ENCODE data around the gene CDK5RAP1. TPM values are rescaled to one million over a fixed set of nuclear protein-coding genes. Genes with fewer than 3 reads are reported as not detected.

Gene CDK5RAP1
- total RNA-seq, 2 donors from 2014 or later = 37.1 to 59.6 TPM

DNA sequence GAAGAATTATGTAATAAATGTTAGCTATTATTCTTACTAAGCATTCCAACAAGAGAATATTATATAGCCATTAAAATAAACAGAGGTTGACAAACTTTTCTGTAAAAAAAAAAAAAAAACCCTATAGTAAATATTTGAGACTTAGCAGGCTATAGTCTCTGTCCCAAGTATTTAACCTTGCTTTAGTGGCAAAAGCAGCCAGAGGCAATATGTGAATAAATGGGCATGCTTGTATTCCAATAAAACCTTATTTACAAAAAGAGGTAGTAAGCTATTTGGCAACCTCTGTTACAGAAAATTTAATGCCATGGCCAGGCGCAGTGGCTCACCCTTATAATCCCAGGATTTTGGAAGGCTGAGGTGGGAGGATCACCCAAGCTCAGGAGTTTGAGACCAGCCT is 14.6 kb downstream of the CDK5RAP1 start:
- no peak overlapping the region for H3K27ac Mint-ChIP-seq
- no peak for ATAC-seq
- no peak overlapping the region for H3K4me3 Mint-ChIP-seq
- no peak for DNase-seq (ENCODE audit: low spot score)
- H3K4me1 Mint-ChIP-seq (ENCODE audit: low read depth in 2 of 2) = no peaks in the 10 kb centered on the region
- H3K9me3 Mint-ChIP-seq = no peaks in the 10 kb centered on the region
- no peaks in the 10 kb centered on the region for H3K27me3 Mint-ChIP-seq
- H3K36me3 Mint-ChIP-seq = peaks cover 10% of the 10 kb centered on the region

DNA sequence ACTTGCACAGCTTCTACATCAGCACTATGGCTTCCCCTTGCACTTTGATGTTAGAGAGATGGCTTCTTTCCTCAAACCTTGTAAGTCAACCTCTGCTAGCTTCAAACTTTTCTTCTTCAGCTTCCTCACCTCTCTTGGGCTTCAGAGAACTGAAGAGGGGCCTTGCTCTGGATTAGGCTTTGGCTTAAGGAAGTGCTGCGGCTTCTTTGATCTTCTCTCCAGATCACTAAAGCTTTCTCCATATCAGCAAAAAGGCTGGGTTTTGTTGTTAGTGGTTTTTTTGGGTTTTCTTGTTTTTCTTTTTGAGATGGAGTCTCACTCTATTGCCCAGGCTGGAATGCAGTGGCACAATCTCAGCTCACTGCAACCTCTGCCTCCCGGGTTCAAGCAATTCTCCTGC is 24.0 kb downstream of the CDK5RAP1 start:
- ATAC-seq = no peak
- no peak overlapping the region for H3K4me3 Mint-ChIP-seq
- H3K36me3 Mint-ChIP-seq = peaks cover 19% of the 10 kb centered on the region

DNA sequence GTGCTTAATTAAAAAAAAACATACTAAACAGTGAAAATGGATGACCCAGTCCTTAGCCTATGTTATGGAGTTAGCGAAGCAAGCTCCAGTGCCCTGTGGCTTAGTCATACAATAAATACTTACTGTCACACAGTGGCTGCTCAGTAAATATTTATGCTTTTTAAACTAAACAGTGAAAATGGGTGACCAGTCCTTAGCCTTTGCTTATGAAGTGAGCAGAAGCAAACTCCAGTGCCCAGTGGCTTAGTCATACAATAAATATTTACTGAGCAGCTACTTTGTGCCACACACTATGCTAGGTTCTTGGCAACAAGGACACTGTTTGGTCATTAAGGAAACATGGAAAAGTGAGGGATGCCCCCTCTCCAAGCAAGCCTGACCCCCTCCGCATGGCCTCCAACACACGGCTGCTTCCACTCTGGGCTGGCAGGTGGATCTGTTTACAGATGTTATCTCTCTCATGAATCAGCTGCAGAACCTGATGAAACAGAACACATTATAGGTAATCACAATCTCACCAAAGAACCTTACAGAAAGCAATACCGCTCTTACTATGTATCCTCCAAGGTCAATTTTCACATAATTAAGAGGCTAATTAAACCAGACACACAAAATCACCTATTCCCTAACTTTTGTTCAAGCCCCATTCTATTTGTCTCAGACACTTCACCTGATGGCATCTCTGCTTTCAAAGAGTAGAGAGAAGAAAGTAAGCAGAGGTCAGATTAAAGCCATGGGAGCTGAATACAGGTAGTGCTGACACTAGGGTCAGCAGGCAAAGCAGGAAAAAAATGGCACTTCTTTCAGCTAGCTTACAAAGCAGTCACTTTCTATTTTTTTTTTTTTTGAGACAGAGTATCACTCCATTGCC is 27.3 kb downstream of the CDK5RAP1 start:
- Mint-ChIP-seq H3K4me1 (ENCODE audit: low read depth in 2 of 2) (peaks cover 30 to 35% of the 10 kb centered on the region in 2 donors), H3K36me3 (peaks cover 21% of the 10 kb centered on the region), H3K4me3 (no peak overlapping the region), H3K27me3 (no peaks in the 10 kb centered on the region), H3K9me3 (no peaks in the 10 kb centered on the region), H3K27ac (peak overlapping the region in 1 of 2 donors; percentile 86)
- no peak for ATAC-seq
- DNase-seq (ENCODE audit: low spot score) = no peak

More for the DNA sequence above, 24.0 kb downstream of the CDK5RAP1 start:
- DNase-seq (ENCODE audit: low spot score) = no peak
- no peak overlapping the region for H3K27ac Mint-ChIP-seq
- H3K9me3 Mint-ChIP-seq = no peaks in the 10 kb centered on the region
- peaks cover 9 to 13% of the 10 kb centered on the region in 2 donors for H3K4me1 Mint-ChIP-seq (ENCODE audit: low read depth in 2 of 2)
- no peaks in the 10 kb centered on the region for H3K27me3 Mint-ChIP-seq

DNA sequence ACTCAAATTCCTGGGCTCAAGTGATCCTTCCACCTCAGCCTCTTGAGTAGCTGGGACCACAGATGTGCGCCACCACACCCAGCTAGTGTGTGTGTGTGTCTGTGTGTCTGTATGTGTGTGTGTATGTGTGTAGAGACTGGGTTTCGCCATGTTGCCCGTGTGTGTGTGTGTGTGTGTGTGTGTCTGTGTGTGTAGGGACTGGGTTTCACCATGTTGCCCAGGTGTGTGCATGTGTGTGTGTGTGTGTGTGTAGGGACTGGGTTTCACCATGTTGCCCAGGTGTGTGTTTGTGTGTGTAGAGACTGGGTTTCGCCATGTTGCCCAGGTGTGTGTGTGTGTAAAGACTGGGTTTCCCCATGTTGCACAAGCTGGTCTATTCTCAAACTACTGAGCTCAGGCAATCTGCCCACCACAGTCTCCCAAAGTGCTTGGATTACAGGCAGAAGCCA is 28.3 kb downstream of the CDK5RAP1 start:
- Mint-ChIP-seq H3K9me3 (no peaks in the 10 kb centered on the region), H3K27me3 (no peaks in the 10 kb centered on the region), H3K4me3 (peak overlapping the region; percentile 72), H3K36me3 (peaks cover 14% of the 10 kb centered on the region), H3K27ac (peak overlapping the region; percentile 82 to 86), H3K4me1 (ENCODE audit: low read depth in 2 of 2) (peaks cover 30 to 35% of the 10 kb centered on the region in 2 donors)
- ATAC-seq = no peak
- DNase-seq (ENCODE audit: low spot score) = no peak

DNA sequence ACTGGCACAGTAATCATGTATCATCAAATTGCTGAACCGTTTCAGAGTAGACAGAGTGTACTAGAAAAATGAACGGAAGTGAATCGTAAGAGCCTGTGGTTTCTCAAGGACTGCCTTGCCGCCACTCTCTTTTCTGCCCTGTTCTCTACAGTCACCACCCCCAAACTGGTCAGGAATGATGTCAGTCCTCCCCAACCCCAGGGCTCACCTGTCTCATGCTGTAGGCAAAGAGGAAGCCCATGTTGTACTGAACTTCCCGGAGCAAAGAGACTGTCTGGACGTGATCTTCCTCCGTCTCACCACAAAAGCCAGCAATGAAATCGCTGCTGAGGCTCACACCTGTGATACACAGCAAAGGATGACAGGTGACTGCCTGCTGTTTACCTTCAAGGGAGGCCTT is 31.0 kb downstream of the CDK5RAP1 start:
- H3K9me3 Mint-ChIP-seq = no peaks in the 10 kb centered on the region
- DNase-seq (ENCODE audit: low spot score) (no peak), ATAC-seq (peak; percentile 56 to 78)
- peak overlapping the region; percentile 71 for H3K4me3 Mint-ChIP-seq
- no peaks in the 10 kb centered on the region for H3K27me3 Mint-ChIP-seq
- peaks cover 21% of the 10 kb centered on the region for H3K36me3 Mint-ChIP-seq
- peak overlapping the region; percentile 82 to 86 for H3K27ac Mint-ChIP-seq
- H3K4me1 Mint-ChIP-seq (ENCODE audit: low read depth in 2 of 2) = peaks cover 30 to 35% of the 10 kb centered on the region in 2 donors

DNA sequence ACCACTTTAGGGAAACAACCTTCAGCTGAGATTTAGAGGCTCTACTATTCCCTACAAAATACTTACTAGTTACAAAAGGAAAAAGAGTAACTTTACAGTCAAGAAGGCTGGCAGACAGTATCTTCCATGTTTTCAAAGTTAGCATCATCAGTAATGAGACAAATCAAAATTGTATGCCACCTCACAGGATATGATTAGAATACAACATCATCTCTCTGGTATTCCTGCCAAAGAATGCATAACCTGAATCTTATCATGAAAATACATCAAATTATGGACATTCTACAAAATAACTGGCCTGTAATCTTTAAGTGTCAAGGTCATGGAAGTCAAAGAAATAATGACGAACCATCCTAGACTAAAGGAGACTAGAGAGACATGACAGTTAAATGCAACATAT is 38.4 kb downstream of the CDK5RAP1 start:
- Mint-ChIP-seq H3K4me1 (ENCODE audit: low read depth in 2 of 2) (no peaks in the 10 kb centered on the region), H3K36me3 (peaks cover 33% of the 10 kb centered on the region)
- no peak for ATAC-seq

DNA sequence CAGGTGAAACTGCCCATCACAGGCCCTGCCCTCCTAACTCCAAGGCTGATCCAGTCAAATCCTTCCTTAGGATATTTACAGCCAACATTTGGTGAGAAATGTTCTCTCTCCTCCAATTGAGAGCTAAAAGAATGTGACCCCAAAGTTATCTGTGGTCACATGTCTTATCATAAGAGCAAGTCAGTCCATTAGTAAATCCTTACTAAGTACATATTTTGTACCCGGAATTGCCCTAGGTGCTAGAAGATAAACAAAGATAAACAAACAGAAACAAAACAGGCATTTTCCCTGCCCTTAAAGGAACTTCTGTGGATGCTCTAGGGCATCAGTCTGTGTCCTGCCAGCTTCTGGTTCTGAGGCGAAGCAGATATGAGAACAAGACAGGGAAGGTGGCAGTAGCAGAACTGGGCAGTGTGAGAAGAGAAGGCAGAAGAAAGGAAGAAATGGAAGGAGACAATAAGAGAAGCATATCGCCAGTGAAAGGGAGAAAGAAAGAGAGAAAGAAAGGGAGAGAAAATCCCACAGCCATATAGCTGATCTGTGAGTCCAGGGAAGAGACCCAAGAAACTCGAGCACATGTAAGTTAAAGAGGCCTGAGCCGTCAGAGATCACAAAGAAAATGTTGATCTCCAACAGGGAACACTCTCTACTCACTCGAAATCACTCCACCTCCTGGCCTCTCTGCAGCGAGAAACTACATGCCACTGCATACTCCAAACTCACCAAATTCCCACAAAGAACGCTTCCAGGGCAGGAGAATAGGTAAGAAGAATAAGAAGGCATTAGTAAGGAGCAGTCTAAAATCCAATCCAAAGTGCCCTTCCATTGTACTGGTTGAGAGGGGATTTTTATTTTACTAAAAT is 41.7 kb downstream of the CDK5RAP1 start:
- H3K4me3 Mint-ChIP-seq = no peak overlapping the region

More for the DNA sequence above, 38.4 kb downstream of the CDK5RAP1 start:
- H3K9me3 Mint-ChIP-seq = no peaks in the 10 kb centered on the region
- no peak overlapping the region for H3K27ac Mint-ChIP-seq
- H3K4me3 Mint-ChIP-seq = no peak overlapping the region
- no peak for DNase-seq (ENCODE audit: low spot score)
- no peaks in the 10 kb centered on the region for H3K27me3 Mint-ChIP-seq

DNA sequence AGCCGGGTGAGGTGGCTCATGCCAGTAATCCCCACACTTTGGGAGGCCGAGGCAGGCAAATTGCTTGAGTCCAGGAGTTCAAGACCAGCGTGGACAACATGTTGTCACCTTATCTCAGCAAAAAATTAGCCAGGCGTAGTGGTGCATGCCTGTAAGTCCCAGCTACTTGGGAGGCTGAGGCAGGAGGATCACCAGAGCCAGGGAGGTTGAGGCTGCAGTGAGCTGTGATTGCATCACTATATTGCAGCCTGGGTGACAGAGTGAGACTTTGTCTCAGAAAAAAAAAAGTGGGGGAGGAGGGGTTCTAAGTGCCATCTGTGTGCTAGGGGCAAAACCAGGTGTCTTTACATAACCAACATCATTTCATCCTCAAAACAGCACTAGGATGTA is 48.3 kb downstream of the CDK5RAP1 start:
- H3K27ac Mint-ChIP-seq = no peak overlapping the region
- H3K36me3 Mint-ChIP-seq = no peaks in the 10 kb centered on the region
- H3K9me3 Mint-ChIP-seq = no peaks in the 10 kb centered on the region
- no peaks in the 10 kb centered on the region for H3K27me3 Mint-ChIP-seq
- ATAC-seq (no peak), DNase-seq (ENCODE audit: low spot score) (no peak)
- peaks cover 0 to 7% of the 10 kb centered on the region in 2 donors for H3K4me1 Mint-ChIP-seq (ENCODE audit: low read depth in 2 of 2)
- no peak overlapping the region for H3K4me3 Mint-ChIP-seq

More for the DNA sequence above, 41.7 kb downstream of the CDK5RAP1 start:
- Mint-ChIP-seq H3K27me3 (no peaks in the 10 kb centered on the region), H3K9me3 (no peaks in the 10 kb centered on the region), H3K36me3 (peaks cover 26% of the 10 kb centered on the region), H3K4me1 (ENCODE audit: low read depth in 2 of 2) (no peaks in the 10 kb centered on the region), H3K27ac (peak overlapping the region in 1 of 2 donors; percentile 36)
- DNase-seq (ENCODE audit: low spot score) (no peak), ATAC-seq (no peak)

DNA sequence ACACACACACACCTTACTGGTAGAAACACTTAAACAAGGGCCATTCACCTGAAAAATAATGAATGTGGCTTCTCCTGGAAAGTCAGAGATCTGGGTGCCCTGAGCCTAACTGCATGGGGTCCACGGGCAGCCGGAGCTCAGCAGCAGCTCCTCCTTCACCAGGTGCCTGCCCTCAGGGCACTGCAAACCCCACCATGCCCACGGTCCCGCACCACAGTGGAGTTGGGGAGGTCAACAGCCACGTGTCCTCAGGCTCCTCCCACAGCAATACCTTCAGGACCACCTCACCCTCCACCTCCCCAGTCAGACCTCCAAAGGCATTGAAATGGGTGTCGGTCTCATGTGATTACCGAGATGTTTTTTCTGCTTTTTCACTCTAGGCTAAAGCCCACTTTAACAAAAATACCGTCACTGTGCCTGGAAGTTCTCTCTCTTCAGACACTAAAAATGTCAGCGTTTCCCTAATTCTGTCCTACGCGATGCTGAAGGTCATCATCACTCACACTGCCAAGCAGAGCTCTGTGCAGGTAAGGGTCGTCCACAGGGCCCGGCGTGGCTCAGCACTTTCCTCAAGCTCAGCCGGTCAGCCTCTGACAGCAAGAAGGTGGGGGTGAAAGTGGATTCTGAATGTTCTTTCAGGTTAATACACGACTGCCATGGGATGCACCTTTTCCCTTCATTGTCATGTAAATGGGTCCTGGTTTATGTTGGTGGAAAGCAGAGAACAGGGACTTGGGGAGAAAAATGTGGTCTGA is 48.9 kb downstream of the CDK5RAP1 start:
- DNase-seq (ENCODE audit: low spot score) (no peak), ATAC-seq (no peak)
- H3K27me3 Mint-ChIP-seq = no peaks in the 10 kb centered on the region
- no peaks in the 10 kb centered on the region for H3K36me3 Mint-ChIP-seq
- peaks cover 0 to 7% of the 10 kb centered on the region in 2 donors for H3K4me1 Mint-ChIP-seq (ENCODE audit: low read depth in 2 of 2)
- H3K4me3 Mint-ChIP-seq = no peak overlapping the region
- no peaks in the 10 kb centered on the region for H3K9me3 Mint-ChIP-seq
- no peak overlapping the region for H3K27ac Mint-ChIP-seq

DNA sequence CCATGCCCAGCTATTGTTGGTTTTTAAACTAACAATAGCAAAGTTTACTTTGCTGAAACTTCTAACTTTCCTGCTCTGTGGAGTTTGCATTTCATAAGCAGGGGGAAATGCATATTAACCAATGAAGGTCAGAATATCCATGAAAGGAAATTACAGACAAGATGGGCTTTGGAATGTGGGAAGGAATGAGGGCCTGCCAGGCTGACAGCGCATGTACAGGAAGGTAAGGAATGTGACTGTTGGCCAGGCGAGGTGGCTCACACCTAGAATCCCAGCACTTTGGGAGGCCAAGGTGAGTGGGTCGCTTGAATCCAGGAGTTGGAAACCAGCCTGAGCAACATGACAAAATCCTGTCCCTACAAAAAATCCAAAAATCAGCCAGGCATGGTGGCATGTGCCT is 49.6 kb downstream of the CDK5RAP1 start:
- Mint-ChIP-seq H3K36me3 (no peaks in the 10 kb centered on the region), H3K27ac (peak overlapping the region in 1 of 2 donors; percentile 63), H3K4me3 (no peak overlapping the region), H3K4me1 (ENCODE audit: low read depth in 2 of 2) (peaks cover 0 to 7% of the 10 kb centered on the region in 2 donors), H3K9me3 (no peaks in the 10 kb centered on the region), H3K27me3 (no peaks in the 10 kb centered on the region)
- DNase-seq (ENCODE audit: low spot score) (no peak), ATAC-seq (no peak)

DNA sequence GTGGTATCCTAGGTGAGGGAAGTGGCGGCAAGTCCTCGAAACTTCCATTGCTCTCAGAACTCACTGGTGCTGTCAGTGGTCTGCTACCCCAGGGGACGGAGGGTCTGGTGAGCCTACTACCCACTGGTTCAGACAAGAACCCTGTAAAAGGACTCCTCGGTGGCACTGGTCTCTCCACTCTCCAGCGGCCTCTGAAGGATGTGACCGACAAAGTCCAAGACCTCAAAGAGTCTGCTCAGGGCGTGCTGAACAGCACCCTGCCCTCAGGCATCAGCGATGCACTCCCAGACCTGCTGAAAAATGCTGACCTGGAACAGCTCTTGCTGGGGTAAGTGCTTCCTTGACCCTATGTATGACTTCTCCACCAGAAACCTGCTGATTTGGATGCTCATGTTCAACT is 51.8 kb downstream of the CDK5RAP1 start:
- ATAC-seq (no peak), DNase-seq (ENCODE audit: low spot score) (no peak)
- Mint-ChIP-seq H3K4me1 (ENCODE audit: low read depth in 2 of 2) (peaks cover 0 to 7% of the 10 kb centered on the region in 2 donors), H3K36me3 (no peaks in the 10 kb centered on the region), H3K27me3 (no peaks in the 10 kb centered on the region), H3K4me3 (no peak overlapping the region), H3K9me3 (no peaks in the 10 kb centered on the region), H3K27ac (no peak overlapping the region)

DNA sequence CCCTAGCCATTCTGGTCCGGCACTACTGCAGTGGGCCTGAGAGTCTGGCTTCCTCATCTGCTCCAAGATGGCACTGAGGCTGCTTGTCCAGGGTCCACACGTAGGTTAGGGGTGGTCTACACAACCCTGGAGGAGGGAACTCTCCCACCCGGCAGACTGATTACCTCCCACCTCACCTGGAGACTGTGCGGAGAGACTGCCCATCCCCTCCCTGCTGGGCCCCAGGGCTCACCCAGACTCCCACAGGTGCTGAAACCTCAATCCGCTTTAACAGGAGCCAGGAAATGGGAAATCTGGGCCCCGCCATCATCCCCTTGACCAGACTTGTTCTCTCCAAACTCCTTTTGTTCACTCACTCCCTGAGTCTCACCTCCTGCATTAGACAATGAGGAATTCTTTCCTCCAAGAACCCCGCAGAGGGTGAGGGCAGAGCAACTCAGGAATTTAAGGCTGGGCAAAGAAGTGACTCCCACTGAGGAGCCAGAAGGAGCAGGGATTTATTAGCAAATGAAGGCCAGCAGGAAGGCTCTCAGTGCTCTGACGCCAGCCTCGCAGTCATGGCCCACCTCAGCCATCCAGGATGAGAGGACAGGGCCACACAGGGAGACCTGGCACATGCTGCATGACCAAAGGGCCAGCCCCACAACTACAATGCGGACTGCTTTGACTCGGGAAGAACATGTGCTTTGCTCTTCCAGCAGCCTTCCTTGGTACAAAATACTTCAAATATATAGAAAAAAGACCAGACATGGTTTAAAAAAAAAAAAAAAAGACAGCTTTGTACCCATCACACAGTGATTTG is 53.0 kb downstream of the CDK5RAP1 start:
- H3K4me1 Mint-ChIP-seq (ENCODE audit: low read depth in 2 of 2) = peaks cover 0 to 7% of the 10 kb centered on the region in 2 donors
- no peaks in the 10 kb centered on the region for H3K36me3 Mint-ChIP-seq
- no peaks in the 10 kb centered on the region for H3K9me3 Mint-ChIP-seq
- H3K27ac Mint-ChIP-seq = no peak overlapping the region
- ATAC-seq = no peak
- H3K4me3 Mint-ChIP-seq = no peak overlapping the region
- no peak for DNase-seq (ENCODE audit: low spot score)
- H3K27me3 Mint-ChIP-seq = no peaks in the 10 kb centered on the region

DNA sequence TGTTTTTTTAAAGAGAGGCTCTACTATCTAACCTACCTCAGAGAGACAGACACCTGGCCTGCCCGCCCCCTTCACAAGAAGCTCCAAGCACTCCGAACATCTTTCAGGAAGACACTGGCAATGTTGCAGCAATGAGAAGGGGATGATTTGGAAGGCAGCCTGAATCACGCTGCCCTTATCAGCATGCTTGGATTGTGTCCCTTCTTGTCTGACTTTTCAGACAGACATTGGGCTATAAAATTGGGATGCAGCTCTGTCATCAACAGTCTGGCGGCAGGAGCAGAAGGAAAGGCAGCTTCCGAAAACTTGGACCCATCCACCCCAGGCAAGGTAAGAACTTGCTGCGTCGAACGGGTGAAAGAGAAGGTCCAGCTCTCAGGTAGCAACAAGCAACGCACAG is 56.0 kb downstream of the CDK5RAP1 start:
- no peaks in the 10 kb centered on the region for H3K36me3 Mint-ChIP-seq
- DNase-seq (ENCODE audit: low spot score) (no peak), ATAC-seq (no peak)
- no peaks in the 10 kb centered on the region for H3K27me3 Mint-ChIP-seq
- no peak overlapping the region for H3K4me3 Mint-ChIP-seq
- H3K9me3 Mint-ChIP-seq = no peaks in the 10 kb centered on the region
- peaks cover 0 to 7% of the 10 kb centered on the region in 2 donors for H3K4me1 Mint-ChIP-seq (ENCODE audit: low read depth in 2 of 2)
- H3K27ac Mint-ChIP-seq = no peak overlapping the region

Measured in natural killer cell treated with Interleukin-12 subunit alpha and Interleukin-12 subunit beta and Interleukin-15 and Interleukin-18, amount 100 ng/mL, for 72 hours (primary cell).